HG03571 (cell line): ENCODE results near the gene ACSBG1.

Experiments
- ATAC-seq: cut with Tn5 transposase; IDR thresholded peaks from one replicate; pipeline ENCODE4 v1.9.1; 2021; ENCODE audit not compliant: unreplicated experiment

ACSBG1 gene

GRCh38 chr15:78224023-78224411, 10.3 kb downstream of the ACSBG1 start:
- ATAC-seq, result no peak

- ATAC-seq, result no peak
Observed at GRCh38 chr15:78223396-78224022, 10.9 kb downstream of the ACSBG1 start.

- ATAC-seq, result no peak
Observed at GRCh38 chr15:78222745-78223395, 11.5 kb downstream of the ACSBG1 start.

- no peak for ATAC-seq
Observed at GRCh38 chr15:78220713-78221112, 13.7 kb downstream of the ACSBG1 start.

GRCh38 chr15:78216276-78217104, 17.9 kb downstream of the ACSBG1 start:
- no peak for ATAC-seq

- ATAC-seq, result no peak
Observed at GRCh38 chr15:78213956-78214355, 20.4 kb downstream of the ACSBG1 start.

- ATAC-seq, result no peak
Observed at GRCh38 chr15:78213425-78213750, 21.0 kb downstream of the ACSBG1 start.

- no peak for ATAC-seq
Observed at GRCh38 chr15:78212546-78213424, 21.6 kb downstream of the ACSBG1 start.

GRCh38 chr15:78212008-78212407, 22.4 kb downstream of the ACSBG1 start:
- no peak for ATAC-seq

GRCh38 chr15:78211189-78211921, 23.0 kb downstream of the ACSBG1 start:
- ATAC-seq, result no peak

- no peak for ATAC-seq
Observed at GRCh38 chr15:78210349-78210717, 24.0 kb downstream of the ACSBG1 start.

- ATAC-seq, result no peak
Observed at GRCh38 chr15:78209646-78210348, 24.6 kb downstream of the ACSBG1 start.

GRCh38 chr15:78208887-78209645, 25.3 kb downstream of the ACSBG1 start:
- ATAC-seq, result no peak

- no peak for ATAC-seq
Observed at GRCh38 chr15:78208341-78208844, 26.0 kb downstream of the ACSBG1 start.

- ATAC-seq, result no peak
Observed at GRCh38 chr15:78207641-78208340, 26.6 kb downstream of the ACSBG1 start.

GRCh38 chr15:78207110-78207458, 27.3 kb downstream of the ACSBG1 start:
- no peak for ATAC-seq

GRCh38 chr15:78206326-78207109, 27.8 kb downstream of the ACSBG1 start:
- ATAC-seq, result no peak

- ATAC-seq, result no peak
Observed at GRCh38 chr15:78205856-78206255, 28.5 kb downstream of the ACSBG1 start.
